HUES6 (cell line): Measurements from ENCODE around the gene SHQ1.

Experiments
- H3K27ac ChIP-seq: 2 replicates; pipeline ENCODE4 v1.7.0; 2013; ENCODE audit warnings: low read depth, mild to moderate bottlenecking, low read length, inconsistent platforms
- H3K27me3 ChIP-seq: 2 replicates; pipeline ENCODE4 v1.6.1; 2013; ENCODE audit warnings: low read length; ENCODE audit not compliant: control insufficient read depth, insufficient read depth
- H3K36me3 ChIP-seq: 2 replicates; pipeline ENCODE4 v1.6.1; 2013; ENCODE audit warnings: low read length; ENCODE audit not compliant: control insufficient read depth, insufficient read depth
- H3K4me1 ChIP-seq: 2 replicates; pipeline ENCODE4 v1.6.1; 2013; ENCODE audit warnings: low read length; ENCODE audit not compliant: control insufficient read depth, insufficient read depth
- H3K4me3 ChIP-seq: 2 replicates; pipeline ENCODE4 v1.5.1; 2013; ENCODE audit warnings: low read depth, low read length
- H3K9ac ChIP-seq: one replicate; pipeline ENCODE4 v1.6.1; 2013; ENCODE audit warnings: mild to moderate bottlenecking, low read length
- H3K9me3 ChIP-seq: 2 replicates; pipeline ENCODE4 v1.6.1; 2013; ENCODE audit warnings: low read depth, low read length; ENCODE audit not compliant: control insufficient read depth, insufficient read depth

Gene SHQ1

GRCh38 chr3:72708441-72708840 is 139.8 kb downstream of the SHQ1 start:
- Histone ChIP-seq H3K9me3 (no peaks in the 10 kb centered on the region), H3K27ac (no peak overlapping the region), H3K4me3 (no peak overlapping the region), H3K36me3 (no peaks in the 10 kb centered on the region), H3K4me1 (no peaks in the 10 kb centered on the region), H3K27me3 (no peaks in the 10 kb centered on the region), H3K9ac (no peak overlapping the region)

- no peak overlapping the region for H3K9ac ChIP-seq
- H3K4me1 ChIP-seq = peaks cover 6% of the 10 kb centered on the region
- H3K9me3 ChIP-seq = no peaks in the 10 kb centered on the region
- H3K4me3 ChIP-seq = no peak overlapping the region
- no peaks in the 10 kb centered on the region for H3K36me3 ChIP-seq
- no peaks in the 10 kb centered on the region for H3K27me3 ChIP-seq
- no peak overlapping the region for H3K27ac ChIP-seq
Measured at GRCh38 chr3:72702997-72703396, 145.2 kb downstream of the SHQ1 start.

GRCh38 chr3:72702390-72702789 is 145.9 kb downstream of the SHQ1 start:
- H3K9me3 ChIP-seq = no peaks in the 10 kb centered on the region
- no peak overlapping the region for H3K27ac ChIP-seq
- no peaks in the 10 kb centered on the region for H3K36me3 ChIP-seq
- no peak overlapping the region for H3K9ac ChIP-seq
- H3K27me3 ChIP-seq = no peaks in the 10 kb centered on the region
- no peak overlapping the region for H3K4me3 ChIP-seq
- H3K4me1 ChIP-seq = peaks cover 12% of the 10 kb centered on the region

- no peaks in the 10 kb centered on the region for H3K36me3 ChIP-seq
Measured at GRCh38 chr3:72700106-72700505, 148.1 kb downstream of the SHQ1 start.

GRCh38 chr3:72699631-72700030 is 148.6 kb downstream of the SHQ1 start:
- no peak overlapping the region for H3K27ac ChIP-seq
- no peaks in the 10 kb centered on the region for H3K9me3 ChIP-seq
- H3K4me1 ChIP-seq = peaks cover 26% of the 10 kb centered on the region
- no peaks in the 10 kb centered on the region for H3K27me3 ChIP-seq
- H3K36me3 ChIP-seq = no peaks in the 10 kb centered on the region
- H3K9ac ChIP-seq = no peak overlapping the region
- H3K4me3 ChIP-seq = no peak overlapping the region

More at GRCh38 chr3:72700106-72700505, 148.1 kb downstream of the SHQ1 start:
- Histone ChIP-seq H3K27ac (no peak overlapping the region), H3K4me3 (no peak overlapping the region), H3K27me3 (no peaks in the 10 kb centered on the region), H3K4me1 (peaks cover 23% of the 10 kb centered on the region), H3K9me3 (no peaks in the 10 kb centered on the region), H3K9ac (no peak overlapping the region)
